HG03558 (cell line): Measurements from ENCODE around the gene SMYD3.

Experiments
- ATAC-seq: cut with Tn5 transposase; IDR thresholded peaks from one replicate; pipeline ENCODE4 v1.9.1; 2021; ENCODE audit warnings: moderate number of reproducible peaks; ENCODE audit not compliant: unreplicated experiment; ENCODE audit errors: extremely low read depth

SMYD3 gene

GRCh38 chr1:246319083-246319714 lies 187.9 kb downstream of the SMYD3 start:
- no peak for ATAC-seq

GRCh38 chr1:246318622-246319021 lies 188.5 kb downstream of the SMYD3 start:
- no peak for ATAC-seq

- ATAC-seq, result no peak
These were observed 189.1 kb downstream of the SMYD3 start for GRCh38 chr1:246318036-246318359.

GRCh38 chr1:246317332-246318035 lies 189.6 kb downstream of the SMYD3 start:
- no peak for ATAC-seq

- ATAC-seq, result no peak
These were observed 195.6 kb downstream of the SMYD3 start for GRCh38 chr1:246311461-246311860.

- no peak for ATAC-seq
These were observed 197.7 kb downstream of the SMYD3 start for GRCh38 chr1:246309247-246309884.

GRCh38 chr1:246308533-246309075 lies 198.5 kb downstream of the SMYD3 start:
- ATAC-seq, result no peak

- ATAC-seq, result no peak
These were observed 200.6 kb downstream of the SMYD3 start for GRCh38 chr1:246306415-246307037.

- no peak for ATAC-seq
These were observed 202.4 kb downstream of the SMYD3 start for GRCh38 chr1:246304484-246305259.

- ATAC-seq, result no peak
These were observed 204.3 kb downstream of the SMYD3 start for GRCh38 chr1:246302711-246303317.

GRCh38 chr1:246302251-246302625 lies 204.8 kb downstream of the SMYD3 start:
- ATAC-seq, result no peak

- ATAC-seq, result no peak
These were observed 205.4 kb downstream of the SMYD3 start for GRCh38 chr1:246301553-246302250.

- ATAC-seq, result no peak
These were observed 206.2 kb downstream of the SMYD3 start for GRCh38 chr1:246300626-246301549.

- ATAC-seq, result no peak
These were observed 209.5 kb downstream of the SMYD3 start for GRCh38 chr1:246297279-246298265.

- ATAC-seq, result no peak
These were observed 211.1 kb downstream of the SMYD3 start for GRCh38 chr1:246295968-246296367.

- ATAC-seq, result no peak
These were observed 211.7 kb downstream of the SMYD3 start for GRCh38 chr1:246295340-246295739.

GRCh38 chr1:246294263-246294662 lies 212.8 kb downstream of the SMYD3 start:
- ATAC-seq, result no peak
